GM12874 (cell line): ENCODE measurements around the gene KDM2A.

ENCODE experiments used
- TF ChIP-seq, protein P1 (sequence below): IDR thresholded peaks from 2 replicates; pipeline ENCODE4 v1.5.1; 2011; ENCODE audit warnings: low read depth, mild to moderate bottlenecking, control low read depth, low read length, moderate library complexity; ENCODE audit not compliant: insufficient read depth

The KDM2A gene

DNA sequence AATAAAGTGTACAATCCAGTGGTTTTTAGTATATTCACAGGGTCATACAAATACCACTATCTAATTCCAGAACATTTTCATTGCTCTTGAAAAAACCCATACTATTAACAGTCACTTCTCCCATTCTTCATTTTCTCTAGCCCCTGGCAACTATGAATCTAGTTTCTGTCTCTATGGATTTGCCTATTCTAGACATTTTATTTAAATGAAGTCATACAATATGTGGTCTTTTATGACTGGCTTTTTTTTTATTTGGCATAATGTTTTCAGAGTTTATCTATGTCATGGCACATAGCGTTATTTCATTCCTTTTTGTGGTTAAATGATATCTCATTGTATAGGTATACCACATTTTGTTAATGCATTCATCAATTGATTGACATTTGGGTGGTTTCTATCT is 59.4 kb downstream of the KDM2A start:
- TF ChIP-seq, protein P1, sequence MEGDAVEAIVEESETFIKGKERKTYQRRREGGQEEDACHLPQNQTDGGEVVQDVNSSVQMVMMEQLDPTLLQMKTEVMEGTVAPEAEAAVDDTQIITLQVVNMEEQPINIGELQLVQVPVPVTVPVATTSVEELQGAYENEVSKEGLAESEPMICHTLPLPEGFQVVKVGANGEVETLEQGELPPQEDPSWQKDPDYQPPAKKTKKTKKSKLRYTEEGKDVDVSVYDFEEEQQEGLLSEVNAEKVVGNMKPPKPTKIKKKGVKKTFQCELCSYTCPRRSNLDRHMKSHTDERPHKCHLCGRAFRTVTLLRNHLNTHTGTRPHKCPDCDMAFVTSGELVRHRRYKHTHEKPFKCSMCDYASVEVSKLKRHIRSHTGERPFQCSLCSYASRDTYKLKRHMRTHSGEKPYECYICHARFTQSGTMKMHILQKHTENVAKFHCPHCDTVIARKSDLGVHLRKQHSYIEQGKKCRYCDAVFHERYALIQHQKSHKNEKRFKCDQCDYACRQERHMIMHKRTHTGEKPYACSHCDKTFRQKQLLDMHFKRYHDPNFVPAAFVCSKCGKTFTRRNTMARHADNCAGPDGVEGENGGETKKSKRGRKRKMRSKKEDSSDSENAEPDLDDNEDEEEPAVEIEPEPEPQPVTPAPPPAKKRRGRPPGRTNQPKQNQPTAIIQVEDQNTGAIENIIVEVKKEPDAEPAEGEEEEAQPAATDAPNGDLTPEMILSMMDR: no peak

DNA sequence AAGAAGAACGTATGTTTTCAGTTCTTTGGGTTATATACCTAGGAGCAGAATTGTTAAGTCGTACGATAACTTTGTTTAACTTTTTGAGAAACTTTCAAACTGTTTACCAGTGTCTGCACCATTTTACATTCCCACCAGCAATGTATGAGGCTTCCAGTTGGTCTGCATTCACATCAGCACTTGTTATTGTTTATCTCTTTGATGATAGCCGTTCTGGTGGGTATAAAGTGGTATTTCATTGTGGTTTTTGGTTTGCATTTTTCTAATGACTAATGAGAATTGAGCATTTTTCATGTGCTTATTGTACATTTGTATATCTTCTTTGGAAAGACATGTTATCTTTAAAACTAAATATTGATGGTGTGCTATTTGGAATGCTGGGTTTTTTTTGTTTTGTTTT is 59.8 kb downstream of the KDM2A start:
- TF ChIP-seq, protein P1: no peak

DNA sequence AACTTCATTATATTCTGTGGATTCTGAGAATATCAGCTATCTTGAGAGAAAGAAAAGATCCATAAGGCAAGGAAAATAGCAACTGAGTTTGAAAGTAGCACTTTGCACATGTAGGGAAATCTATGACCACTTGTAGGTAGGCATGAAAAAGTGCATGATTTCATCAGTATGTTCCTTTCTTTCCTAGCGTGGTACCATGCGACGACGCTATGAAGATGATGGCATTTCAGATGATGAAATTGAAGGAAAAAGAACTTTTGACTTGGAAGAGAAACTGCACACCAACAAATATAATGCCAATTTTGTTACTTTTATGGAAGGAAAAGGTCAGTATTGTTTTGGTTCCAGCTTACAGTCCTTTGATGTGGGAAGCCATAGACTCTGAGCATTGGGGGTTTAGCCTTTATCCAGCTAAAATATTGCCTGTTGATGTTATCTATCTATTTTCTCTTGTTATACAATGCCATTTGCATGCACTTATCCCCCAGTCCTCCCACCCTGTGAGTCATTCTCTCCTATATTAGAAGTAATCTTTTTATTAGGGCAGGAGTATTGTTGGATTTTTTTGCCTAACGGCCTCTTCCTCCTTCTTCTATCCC is 60.9 kb downstream of the KDM2A start:
- TF ChIP-seq, protein P1: no peak

DNA sequence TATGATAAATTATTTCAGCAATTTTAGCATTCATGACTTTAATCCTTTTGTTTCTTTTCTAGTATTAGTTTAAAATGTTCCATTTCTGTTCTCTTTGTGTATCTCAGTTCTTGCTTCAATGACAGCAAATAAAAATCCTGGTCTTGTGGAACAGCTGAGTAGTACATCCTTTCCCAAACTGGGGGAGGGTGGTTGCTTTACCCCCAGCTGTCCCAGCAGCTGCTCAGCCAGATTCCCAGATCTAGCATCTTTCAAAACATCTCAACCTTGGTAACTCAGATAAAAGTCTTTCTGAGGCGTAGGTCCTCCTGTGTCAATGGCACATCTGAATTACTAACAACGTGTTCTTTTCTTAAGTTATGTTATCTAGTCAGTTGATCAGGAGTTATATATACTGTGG is 75.0 kb downstream of the KDM2A start:
- TF ChIP-seq, protein P1: no peak

DNA sequence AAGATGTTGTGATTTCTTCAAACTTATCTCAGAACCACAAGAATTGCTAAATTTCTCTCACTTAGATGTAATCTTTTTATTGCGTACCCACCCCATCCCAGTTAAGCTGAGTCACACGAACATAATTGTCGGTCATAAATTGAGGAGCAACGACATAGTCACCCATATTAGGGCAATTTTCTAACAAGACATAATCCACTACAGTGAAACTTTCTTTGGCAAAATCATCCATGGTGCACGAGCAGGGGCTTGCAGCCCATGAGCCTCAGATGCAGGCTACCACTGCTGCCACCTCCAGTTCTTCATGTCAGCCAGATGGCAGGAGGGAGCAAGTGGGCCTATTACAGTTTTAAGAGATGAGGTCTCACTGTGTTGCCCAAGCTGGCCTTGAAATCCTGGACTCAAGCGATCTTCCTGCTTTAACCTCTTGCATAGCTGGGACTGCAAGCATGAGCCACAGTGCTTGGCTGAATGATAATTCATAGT is 77.0 kb downstream of the KDM2A start:
- TF ChIP-seq, protein P1: no peak

DNA sequence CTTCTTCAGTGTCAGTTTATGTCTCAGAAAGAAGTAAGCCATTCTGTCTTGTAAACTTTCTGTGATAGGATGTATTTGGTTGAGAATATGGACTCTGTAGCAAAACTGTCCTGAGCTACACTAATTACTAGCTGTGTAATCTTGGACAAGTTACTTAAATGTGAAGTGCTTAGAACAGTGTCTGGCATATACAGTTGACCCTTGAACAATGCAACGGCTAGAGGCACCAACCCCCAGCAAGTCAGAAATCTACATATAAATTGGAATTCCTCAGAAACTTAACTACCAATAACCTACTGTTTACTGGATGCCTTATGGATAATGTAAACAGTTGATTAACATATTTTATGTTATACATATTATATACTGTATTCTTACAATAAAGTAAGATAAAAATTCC is 78.5 kb downstream of the KDM2A start:
- TF ChIP-seq, protein P1: no peak

DNA sequence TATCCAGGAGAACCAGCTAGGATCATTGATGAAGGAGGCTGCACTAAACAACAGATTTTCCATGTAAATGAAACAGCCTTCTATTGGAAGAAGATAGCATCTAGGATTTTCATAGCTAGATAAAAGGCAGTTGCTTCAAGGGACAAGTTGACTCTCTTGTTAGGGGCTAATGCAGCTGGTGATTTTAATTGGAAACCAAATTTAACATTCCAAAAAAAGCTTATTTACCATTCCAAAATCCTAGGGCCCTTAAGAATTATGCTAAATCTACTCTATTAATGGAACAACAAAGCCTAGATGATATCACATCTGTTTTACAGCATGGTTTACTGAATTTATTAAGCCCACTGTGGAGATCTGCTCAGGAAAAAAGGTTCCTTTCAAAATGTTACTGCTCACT is 80.7 kb downstream of the KDM2A start:
- TF ChIP-seq, protein P1: no peak
